Activated T-cell treated with anti-CD3 and anti-CD28 coated beads, Interleukin-2, amount 50 U/mL, for 1 hour (primary cell): ENCODE data around the gene SLC17A9.

ENCODE experiments used
- DNase-seq: peaks from one replicate; pipeline ENCODE4 v3.0.0-alpha.2; 2020

Gene SLC17A9, protein sequence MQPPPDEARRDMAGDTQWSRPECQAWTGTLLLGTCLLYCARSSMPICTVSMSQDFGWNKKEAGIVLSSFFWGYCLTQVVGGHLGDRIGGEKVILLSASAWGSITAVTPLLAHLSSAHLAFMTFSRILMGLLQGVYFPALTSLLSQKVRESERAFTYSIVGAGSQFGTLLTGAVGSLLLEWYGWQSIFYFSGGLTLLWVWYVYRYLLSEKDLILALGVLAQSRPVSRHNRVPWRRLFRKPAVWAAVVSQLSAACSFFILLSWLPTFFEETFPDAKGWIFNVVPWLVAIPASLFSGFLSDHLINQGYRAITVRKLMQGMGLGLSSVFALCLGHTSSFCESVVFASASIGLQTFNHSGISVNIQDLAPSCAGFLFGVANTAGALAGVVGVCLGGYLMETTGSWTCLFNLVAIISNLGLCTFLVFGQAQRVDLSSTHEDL

DNA sequence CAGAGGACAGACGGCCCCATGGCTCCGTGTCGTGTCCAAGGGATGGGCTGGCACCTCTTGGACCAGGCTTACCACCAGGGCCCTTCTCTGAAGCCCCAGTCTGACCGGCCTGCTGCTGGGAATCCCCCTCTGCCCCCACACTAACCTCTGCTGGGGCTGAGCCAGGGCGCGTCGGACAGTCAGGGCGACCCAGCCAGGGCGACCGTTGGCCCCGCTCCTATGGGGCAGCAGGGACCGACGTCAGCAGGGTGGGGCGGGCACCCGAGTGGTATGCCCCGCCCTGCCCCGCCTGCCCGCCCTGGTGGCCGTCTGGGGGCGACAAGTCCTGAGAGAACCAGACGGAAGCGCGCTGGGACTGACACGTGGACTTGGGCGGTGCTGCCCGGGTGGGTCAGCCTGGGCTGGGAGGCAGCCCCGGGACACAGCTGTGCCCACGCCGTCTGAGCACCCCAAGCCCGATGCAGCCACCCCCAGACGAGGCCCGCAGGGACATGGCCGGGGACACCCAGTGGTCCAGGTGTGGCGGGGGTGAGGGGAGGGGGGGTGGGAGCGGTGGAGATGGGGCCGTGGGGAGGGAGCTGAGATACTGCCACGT lies at the start of gene SLC17A9:
Gene SLC17A9, plus strand, starts transcription at position 337 of the 595 bp plus-strand sequence. Its CDS starts 122 bp downstream, at position 459.
- peak; percentile 51 for DNase-seq

DNA sequence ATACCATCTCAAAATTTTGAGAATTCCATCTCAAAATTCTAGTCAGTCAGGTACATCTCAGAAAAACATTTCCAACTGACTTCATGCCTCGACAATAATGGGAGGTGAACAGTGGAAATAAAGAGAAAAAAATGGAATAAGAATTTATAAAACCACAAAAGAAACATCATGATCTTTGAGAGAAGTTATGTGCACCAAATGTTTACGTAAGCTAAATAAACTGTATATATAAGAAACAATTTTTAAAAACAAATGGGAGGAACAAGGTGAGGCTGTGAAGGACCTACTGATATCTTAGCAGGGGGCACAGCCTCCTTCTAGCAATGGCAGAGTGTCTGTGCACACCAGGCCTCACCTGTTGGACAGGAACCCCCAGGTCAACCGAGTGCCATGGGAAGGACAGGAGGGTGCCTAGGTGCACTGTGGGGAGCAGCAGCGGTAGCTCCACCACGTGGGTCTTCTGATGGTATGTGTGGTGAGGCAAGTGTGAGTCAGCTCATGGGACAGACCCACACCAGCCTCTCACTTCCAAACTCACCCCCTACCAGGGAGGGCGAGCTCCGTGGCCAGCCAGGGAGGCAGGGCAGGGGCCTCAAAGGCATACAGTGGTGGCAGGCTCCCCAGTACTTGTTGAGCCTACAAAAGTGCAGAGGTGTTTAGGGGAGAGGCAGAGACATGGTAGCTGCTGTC lies 49.4 kb upstream of the SLC17A9 start:
- DNase-seq, result no peak

DNA sequence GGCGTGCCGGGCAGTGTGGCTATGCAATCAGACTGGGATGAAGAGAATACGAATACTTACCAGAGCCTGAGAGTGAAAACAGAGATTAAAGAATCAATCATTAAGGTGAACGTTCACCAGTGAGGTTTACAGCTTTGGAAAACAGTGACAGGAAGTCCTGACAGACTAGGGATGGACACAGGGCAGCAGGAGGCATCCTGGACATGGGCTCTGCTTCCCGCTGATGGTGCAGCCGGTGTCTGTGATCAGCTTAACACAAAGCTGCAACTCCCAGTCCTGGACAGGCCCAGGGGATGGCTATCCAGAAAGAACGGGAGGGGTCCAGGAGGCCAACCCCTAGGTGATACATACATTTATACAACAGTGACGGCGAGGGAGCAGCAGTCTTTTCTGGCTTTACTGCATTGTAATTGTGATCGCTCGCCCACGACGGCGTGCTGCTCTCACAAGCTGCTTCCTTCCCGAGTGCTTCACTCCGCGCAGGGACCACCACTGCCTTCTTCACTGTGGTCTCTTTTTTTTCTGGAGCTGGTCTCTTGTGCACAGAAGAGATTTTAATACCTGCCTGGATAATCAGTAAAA lies 46.9 kb upstream of the SLC17A9 start:
- no peak for DNase-seq

DNA sequence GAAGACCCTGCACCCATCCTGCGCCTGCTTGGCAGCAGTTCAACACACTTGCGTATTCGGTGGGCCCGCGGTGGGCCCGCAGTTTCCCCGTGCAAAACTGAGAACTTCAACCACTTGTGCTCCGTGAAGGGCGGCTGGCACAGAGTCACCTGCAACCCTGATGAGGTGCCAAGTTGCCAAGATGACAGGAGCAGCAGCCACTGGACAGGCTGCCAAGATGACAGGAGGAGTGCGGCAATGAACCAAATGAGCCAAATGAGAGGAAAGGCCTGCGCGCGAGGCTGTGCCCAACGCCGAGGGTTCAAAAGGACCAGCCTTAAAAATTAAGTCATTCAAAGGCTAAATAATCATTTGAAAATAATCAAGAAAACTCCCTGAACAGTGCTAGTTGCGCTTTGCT lies 46.3 kb upstream of the SLC17A9 start:
- no peak for DNase-seq

DNA sequence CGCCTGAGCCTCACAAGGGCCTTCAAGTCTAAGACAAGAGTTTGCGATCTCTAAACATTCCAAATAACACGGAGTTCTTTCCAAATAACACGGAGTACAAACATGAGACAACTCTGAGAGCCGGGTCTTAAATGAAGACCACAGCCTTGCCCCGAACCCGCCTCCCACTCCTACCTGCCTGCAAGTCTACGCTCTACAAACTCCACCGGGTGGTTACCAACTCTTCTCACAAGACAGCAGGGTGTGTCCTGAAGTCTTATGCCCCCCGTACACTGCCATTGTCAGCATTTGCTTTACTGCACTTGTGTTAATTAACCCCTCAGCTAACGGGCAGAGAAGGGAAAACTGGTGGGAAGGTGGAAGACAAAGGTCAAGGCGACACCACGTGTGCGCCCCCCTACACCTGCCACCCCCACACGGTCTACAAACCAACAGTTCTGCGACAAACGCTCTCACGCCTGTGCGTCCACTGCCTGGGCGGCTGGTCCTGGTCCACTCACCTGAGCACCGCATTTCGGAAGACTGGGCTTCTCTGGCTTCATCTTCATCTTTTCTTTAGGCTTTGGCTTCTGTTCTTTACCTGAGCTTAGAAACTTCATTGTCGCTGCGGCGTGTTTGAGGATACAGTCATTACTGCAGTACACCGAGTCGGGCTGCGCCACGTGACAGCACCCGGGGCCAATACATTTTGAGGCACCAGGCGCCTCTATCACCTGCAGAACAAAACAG lies 45.7 kb upstream of the SLC17A9 start:
- DNase-seq, result no peak

DNA sequence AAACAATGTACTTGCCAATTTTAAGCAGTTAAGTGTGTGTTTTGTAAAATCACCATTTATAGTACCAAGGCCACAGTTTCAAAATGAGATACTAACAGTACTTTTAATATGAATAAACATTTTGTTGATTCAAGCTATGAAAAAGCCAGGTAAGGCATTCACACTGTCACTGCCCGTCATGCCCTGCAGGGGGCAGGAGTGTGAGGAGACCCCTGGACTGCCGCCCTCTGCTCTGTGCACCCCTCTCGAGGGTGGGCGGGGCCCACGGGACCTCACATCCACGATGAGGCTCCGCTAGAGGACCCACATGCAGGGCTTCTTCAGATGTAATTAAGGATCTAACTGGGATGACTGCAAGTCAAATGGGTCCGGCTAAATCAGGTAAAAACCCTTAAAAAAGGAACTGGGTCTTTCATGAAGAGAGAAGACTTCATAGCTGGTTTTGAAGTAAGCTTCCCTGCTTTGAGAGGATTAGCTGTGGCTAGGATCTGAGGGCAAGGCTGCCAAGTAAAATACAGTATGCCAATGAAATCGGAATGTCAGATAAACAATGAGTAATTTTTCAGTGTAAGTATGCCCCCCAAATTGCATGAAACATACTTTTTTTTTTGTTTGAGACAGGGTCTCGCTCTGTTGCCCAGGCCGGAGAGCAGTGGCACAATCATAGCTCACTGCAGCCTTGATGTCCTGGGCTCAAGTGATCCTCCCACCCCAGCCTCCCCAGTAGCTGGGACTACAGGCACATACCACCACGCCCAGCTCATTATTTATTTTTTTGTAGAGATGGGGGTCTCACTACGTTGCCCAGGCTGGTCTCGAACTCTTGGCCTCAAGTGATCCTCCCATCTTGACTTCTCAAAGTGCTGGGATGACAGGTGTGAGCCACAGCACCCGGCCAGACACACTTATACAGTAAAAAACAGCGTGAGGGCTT lies 44.9 kb upstream of the SLC17A9 start:
- DNase-seq, result peak; percentile 60

DNA sequence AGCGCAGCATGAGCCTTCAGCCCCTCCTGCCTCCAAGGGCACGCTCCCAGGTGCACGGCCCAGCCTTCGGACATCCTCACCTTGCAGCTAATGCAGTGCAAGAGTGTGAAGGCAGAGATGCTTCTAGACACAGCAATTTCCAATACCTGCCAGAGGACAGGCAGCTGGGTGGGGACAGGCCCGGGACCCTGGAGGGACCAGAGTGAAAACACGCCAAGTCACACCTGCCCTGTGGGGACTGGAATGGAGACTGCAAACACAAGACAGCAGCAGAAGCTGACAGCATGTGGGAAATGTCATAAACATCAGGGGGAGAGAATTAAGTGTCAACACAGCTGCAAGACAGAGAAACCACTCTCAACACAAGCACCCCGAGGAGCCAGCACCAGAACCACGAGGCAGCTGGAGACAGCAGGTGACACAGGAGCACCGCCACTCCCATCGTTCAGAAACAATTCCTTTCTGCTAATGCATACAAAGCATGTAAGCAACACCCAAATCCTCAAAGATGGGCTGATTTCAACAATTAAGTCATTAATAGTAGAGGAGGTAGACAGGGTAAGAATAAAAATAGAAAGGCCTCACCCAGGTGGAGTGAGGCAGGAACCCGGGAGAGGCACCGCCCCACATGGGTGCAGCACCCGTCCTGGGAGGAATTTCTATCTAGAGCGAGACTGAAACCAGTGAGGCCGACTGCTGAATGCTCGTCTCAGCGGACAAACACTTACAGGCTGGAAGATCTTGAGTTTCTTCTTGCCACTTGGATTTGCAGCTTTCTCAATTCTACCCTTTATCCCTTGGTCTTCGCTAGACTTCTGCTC lies 43.3 kb upstream of the SLC17A9 start:
- DNase-seq, result no peak

DNA sequence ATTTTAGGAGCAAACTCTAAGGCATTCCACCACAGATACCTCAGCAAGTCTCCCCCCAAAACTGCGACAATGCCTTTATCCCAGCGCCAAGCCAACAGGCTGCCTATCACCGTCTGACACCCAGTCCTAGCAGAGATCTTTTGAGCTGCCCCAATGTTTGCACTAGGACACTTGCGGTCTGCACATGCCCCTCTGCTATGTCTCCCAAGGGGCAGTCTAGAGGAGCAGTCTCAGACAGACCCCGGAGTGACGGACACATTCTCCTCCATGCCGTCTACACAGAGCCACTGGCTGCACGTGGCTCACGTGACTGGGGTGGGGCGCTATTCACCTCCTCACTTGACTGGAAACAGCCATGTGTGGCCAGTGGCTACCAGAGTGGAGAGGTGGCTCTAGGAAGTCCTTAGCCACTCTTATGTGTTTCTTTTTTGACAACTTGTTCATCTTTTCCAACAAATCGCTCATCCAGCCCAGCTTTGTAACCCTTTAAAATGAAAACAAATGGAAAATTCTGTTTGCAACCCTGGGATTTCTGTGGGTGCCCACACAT lies 42.2 kb upstream of the SLC17A9 start:
- DNase-seq, result no peak

DNA sequence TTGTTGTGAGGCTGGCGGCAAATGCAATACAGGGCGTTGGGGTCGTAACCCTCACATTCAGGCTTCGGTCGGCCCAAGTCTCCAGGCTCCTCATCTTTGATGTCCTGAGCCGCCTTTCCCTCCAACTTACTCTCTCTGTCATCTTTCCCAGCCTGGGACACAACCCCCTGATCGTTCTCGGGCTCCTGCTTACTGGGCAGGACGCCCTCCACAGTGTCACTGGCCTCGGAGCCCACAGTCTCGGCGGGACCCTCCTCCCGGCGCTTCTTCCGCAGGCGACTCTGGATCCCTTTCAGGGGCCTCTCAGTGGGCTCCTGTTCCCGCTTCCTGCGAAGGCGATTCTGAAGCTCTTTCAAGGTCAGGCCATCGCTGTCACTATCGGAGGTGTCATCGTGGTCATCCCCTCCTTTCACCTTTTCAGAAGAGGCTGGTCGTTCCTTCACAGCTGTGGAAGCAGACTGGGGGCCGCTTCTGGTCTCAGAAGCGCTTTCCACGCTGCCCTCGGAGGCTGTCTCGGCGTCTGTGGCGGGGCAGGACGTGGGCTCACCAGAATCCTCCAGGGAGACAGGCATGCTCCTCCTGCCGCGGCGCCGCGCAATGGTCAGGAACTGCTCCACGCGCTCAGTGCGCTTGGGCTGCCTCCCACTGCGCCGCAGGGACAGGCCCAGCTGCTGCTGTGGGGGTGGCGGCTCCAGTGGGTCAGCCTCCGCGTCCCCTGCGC lies 41.6 kb upstream of the SLC17A9 start:
- no peak for DNase-seq

DNA sequence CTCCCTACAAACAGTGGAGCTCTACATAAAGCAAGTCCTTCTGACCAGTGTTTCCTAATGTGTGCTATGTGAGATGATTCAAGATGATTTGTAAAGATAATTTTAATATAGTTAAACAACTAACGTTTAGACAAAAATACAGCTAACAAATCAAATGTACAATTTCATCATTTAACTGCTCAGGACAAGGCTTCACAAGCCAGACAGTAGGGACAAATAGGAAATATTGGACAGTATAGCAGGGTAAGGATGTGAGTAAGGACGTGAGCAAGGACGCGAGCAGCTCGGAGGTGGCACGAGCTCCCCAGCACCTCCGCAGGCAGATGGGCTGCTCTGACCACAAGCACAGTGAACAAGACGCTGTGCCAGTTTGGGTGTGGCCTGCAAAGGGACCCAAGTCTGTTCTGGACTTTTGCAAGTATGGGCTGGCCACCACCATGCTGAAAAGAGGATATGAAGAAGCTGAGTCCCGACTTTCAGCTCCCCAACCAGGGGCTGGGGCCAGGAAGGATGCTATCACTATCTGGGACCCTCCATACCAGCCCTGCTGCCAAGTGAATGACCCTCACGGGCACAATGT lies 40.7 kb upstream of the SLC17A9 start:
- no peak for DNase-seq

DNA sequence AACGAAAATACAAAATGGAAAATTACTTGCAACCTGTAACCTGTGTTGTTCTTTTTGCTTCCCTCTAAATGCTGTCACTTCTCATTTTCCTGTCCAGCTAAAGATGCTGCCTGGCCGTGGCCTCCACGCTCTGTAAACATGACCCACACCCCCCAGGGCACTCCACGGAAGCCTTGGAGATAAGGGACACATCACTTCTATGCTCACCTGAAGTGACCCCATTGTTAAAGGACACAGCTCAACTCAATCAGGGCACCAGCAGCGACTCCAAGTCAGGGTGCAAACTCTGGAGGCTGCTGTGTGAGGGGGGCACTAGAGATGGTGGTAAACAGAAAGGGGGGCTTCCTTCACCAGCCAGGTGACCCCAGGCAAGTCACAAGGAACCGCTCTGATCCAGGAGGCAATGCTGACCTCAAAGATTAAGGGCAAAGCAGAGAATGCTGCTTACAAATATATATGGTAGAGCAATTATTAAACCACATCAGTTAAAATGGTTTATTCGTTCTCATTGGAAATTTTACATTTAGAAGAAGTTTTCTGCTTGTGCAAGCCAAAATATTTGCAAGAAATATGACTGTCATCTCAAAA lies 39.4 kb upstream of the SLC17A9 start:
- DNase-seq, result no peak

DNA sequence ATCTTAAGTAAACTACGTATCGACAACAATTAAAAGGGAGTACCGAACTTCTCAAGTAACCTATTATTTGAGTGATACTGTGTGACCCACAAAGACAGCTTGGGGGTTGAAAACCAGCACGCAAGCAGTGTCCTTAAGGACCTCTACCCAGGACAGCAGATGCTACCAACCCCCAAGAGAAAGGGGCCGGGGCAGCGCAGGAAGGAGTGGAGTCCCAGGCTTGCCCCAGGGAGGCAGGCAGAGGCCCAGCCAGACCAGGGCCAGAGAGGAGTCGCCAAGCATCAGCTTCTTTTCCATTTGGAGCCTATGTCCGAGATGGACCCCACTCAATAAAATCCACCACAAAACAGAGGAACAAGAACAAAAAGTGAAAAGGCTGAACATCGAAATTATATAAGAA lies 38.1 kb upstream of the SLC17A9 start:
- no peak for DNase-seq

DNA sequence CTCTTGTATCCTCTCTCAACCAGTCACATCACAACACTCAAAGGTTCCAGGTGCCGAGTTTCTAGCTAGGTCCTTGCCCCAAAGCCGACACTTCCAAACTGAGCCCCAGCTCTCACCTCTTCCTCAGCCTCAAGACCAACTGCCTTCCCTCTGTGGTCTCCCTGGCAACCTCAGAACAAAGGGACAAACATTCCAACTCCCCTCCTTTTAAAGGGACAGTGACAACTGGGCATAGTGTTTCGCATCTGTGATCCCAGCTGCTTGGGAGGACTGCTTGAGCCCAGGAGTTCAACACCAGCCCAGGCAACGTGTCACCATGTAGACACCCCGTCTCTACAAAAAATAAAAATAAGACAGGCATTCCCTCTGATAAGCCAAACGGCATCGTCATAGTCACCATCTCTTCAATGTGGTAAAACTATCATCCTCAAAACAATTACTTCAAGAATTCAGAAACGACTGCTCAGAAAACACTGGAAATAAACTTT lies 37.5 kb upstream of the SLC17A9 start:
- no peak for DNase-seq

DNA sequence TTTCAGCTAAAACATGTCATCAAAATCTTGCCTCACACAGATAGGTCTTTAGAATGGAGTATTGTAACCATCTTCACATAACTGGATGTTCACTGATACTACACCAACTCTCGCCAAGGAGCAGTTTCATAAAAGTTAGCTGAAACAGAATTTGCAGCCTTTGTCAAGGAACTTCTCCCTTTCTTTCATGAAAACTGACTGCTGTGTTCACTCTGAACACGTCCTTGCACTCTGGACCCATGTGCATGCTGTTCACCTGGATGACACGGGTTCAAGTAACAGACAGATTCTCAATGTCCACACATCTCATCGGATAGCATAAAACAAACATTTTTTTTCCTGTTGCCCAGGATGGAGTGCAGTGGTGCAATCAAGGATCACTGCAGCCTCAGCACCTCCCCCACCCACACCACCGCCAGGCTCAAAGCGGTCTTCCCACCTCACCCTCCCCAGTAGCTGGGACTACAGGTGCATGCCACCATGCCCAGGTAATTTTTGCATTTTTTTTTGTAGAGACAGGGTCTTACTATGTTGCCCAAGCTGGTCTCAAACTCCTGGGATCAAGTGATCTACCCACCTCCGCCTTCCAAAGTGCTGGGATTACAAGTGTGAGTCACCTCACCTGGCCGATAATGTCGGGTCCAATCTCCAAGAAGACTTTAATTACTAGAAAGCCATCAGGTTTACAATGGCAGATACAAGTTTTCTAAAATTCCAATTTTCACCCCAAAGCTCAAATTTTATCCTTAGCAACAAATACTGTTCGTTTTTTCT lies 35.6 kb upstream of the SLC17A9 start:
- DNase-seq, result no peak

DNA sequence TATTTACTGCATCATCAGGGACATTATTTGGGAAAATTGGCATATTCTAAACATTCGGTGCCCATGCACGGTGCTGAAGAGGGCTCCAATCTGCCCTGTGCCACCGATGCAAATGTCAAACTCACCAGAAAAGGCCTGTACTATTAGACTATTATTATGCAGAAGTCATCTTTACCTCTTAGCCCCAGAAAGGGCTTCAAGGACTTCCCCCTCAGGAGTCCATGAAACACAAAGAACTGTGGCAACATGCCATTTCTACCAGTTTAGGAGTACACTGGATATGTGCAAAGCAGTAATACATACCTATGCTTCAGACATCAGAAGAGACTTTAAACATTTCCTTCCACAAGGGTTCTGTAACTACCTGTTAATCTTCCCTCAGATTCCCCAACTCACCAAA lies 34.8 kb upstream of the SLC17A9 start:
- no peak for DNase-seq

DNA sequence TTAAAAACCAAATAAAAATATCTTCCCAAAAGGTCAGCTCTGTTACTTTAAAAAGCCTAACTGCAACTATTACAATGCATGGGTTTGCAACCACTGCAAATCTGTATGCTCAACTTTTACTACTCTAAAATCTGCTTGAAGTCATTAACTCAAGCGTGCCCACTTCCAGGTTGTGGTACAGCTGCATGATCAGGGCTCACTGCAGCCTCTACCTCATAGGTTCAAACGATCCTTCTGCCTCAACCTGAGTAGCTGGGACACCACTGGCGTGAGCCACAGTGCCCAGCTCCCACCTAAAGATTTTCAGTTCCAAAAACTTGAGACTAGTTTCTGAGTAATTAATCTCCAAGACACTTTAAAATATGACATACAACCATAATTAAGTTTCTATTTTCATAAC lies 34.4 kb upstream of the SLC17A9 start:
- DNase-seq, result peak; percentile 41

DNA sequence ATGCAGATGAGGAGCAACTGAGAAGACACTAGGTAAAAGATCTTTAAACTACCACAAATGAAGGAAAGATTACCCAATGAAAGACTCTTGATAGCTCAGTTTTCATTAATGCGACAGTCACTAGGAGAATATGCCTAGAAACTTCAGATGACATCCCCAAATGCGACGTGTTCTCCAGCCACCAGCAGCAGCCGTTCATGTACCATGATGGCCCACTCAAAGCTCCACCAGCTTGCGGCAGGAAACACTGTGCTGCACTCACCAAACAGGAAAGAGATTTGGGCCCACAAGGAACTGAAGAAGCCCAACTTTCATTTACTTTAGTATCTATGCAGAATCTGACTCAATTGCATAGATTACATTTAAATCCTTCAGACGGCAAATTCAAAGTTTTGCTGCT lies 33.7 kb upstream of the SLC17A9 start:
- peak; percentile 53 for DNase-seq

DNA sequence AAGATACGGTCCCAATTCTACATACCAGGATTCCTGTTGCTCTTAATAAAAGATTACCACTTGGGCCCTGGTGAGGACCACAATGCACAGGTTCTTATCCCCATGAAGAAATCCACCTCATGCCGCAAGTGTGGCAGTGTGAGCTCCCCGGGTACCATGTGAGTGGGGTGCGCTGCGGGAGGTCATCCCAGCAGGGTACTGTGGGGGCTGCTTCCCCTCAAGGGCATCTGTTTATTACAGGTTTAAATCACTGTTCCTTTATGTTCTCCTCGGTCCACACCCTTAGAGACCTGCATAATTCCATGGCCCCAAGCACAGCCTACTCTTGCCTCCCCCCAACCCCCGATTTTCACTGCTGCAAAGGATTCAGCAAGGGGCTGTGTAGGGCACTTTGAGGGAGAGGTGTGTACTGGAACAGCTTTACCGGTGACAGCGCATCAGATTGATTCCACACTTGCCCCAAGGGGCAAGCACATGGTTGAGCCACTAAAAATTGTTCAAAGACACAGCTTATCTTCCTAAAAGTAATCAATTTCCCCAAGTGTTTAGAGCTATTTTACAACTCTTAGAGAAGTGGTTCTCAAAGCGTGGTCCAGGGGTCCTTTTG lies 32.4 kb upstream of the SLC17A9 start:
- no peak for DNase-seq
